GM21576 (cell line): ENCODE results near the gene ZBTB7B.

Experiments used
- ATAC-seq: cut with Tn5 transposase; IDR thresholded peaks from one replicate; pipeline ENCODE4 v1.9.1; 2021; ENCODE audit warnings: mild to moderate bottlenecking, moderate library complexity; ENCODE audit not compliant: unreplicated experiment

The ZBTB7B gene

DNA sequence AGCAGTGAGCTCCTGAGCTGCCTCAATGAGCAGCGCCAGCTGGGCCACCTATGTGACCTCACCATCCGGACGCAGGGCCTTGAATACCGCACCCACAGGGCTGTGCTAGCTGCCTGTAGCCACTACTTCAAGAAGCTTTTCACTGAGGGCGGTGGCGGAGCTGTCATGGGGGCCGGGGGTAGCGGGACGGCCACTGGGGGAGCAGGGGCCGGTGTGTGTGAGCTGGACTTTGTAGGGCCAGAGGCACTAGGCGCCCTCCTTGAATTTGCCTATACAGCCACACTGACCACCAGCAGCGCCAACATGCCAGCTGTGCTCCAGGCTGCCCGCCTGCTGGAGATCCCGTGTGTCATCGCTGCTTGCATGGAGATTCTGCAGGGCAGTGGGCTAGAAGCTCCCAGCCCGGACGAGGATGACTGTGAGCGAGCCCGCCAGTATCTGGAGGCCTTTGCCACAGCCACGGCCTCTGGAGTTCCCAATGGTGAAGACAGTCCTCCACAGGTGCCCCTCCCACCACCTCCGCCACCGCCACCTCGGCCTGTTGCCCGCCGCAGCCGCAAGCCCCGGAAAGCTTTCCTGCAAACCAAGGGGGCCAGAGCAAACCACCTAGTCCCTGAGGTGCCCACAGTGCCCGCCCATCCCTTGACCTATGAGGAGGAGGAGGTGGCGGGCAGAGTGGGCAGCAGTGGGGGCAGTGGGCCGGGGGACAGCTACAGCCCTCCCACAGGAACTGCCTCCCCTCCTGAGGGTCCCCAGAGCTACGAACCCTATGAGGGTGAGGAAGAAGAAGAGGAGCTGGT, 12.3 kb downstream of the ZBTB7B start:
- no peak for ATAC-seq

DNA sequence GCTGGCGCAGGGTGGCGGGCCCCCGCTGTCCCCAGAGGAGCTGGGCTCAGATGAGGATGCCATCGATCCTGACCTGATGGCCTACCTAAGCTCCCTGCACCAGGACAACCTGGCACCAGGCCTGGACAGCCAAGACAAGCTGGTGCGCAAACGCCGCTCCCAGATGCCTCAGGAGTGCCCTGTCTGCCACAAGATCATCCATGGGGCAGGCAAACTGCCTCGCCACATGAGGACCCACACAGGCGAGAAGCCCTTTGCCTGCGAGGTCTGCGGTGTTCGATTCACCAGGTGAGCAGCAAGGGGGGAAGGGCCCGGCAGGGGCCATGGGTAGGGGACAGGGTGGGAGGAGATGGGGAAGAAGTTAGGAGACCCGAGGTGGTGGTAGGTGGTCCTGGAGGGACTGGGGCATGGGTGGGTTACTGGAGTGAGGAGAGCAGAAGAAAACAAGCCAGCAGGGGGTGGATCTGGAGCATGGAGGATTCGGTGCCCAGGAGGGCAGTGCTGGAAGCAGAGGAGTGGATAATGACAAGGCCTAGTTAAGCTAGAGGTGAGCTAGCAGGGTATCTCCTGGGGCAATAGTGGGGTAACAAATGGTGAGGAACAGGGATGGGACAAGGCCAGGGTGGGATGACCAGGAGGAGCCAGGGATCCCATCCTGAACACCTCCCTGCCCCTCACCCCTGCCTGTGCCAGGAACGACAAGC, 13.1 kb downstream of the ZBTB7B start:
- ATAC-seq, result no peak

DNA sequence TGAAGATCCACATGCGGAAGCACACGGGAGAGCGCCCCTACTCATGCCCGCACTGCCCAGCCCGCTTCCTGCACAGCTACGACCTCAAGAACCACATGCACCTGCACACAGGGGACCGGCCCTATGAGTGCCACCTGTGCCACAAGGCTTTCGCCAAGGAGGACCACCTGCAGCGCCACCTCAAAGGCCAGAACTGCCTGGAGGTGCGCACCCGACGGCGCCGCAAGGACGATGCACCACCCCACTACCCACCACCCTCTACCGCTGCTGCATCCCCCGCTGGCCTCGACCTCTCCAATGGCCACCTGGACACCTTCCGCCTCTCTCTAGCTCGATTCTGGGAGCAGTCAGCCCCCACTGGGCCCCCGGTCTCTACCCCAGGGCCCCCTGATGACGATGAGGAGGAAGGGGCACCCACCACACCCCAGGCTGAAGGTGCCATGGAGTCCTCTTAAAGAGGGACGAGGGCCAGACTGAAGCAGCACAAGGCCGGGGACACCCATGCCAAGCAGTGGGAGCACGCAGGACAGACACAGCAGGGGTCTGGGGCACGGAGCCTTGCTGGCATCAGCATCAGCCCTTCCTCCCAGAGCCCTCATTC, 13.7 kb downstream of the ZBTB7B start:
- no peak for ATAC-seq

DNA sequence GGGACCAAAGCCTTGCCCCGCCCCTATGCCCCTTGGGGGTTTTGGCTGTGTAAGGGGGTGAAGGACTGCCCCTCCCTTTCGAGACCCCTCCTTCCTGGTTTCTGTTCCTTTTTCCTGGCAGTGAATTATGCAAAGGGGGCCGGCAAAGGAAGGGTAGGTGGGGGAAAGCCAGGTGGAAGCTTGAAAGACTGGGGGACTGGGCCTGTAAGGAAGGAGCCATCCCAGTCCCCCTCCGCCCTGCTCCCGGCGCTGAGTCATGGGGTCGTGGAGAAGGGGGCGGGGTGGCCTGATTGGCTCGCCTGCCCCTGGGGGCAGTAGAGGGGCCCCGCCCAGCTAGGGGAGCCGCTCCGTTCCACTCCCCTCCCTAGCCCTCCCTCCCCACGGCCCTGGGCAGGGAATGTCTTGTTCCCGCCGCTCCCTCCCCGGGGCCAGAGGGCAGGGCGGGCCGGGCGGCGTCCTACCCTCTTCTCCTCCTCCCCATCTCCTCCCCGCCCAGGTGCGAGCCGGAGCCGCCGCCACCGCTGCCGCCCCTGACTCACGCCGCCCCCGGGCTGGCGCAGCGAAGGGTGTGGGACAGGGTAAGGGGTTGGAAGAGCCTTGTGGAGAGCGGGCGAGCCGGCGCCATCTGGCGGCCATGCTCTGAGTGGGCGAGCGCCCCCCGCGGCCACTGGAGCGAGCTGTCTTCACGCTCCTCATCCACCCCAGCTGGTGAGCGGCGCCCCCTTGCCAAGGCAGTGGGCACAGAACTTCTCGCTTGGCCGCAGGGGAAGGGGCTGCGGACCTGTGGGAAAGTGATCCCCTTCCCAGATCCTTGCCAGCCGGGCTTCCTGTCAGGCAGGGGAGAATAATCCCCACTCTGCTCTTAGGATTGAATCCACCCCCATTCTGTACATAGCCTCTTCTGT, 14.7 kb downstream of the ZBTB7B start:
- ATAC-seq, result peak; percentile 52

DNA sequence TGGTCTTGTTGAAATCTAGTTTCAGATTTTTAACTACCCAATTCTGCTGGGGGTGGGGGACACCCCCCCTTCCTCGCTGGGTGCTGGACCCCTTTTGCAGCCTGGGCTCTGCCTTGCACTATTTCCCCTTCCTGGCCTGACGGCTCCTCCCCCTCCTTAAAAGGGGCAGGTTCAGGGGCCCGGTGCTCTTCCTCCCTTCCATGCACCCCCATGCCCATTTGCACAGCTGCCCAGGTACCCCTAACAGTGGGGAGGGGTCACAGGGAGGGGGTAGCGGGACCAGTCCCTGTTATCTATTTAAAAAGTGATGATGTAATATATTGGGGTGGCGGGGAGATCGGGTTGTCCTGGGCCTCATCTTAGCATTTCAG, 15.3 kb downstream of the ZBTB7B start:
- ATAC-seq, result no peak

DNA sequence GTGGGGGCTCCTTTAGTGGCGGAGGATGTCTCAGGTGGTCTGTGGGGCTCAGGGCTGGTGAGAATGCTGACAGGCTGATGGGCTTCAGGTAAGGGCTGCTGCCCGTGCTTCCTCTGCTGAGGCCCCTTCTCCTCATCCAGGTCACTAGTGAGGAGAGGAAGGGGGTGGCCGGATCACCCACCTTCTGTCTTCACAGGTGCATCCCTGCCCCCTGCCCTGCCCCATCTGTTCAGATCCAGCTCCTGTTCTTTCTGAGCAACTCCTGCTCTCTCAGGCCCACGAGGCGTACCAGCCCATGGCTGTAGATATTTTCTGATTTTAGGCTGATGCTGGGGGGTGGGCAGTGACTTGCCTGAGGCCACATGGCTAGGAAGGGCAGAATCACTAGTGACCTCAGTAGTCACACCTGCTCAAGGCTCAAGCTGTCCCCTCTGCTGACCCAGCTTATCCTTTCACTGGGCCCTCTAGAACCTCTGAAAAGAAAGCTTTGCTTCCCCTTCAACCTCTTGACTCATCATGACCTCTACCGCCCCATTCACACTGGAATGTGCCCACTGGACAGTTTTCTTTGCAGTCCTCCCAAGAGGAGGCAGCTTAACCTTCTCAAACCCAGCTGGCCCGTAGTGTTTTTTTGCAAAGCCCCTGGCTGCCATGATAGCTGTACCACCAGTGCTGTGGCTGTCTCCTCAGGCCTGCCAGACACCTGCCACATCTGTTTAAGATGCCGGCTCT, 16.2 kb downstream of the ZBTB7B start:
- no peak for ATAC-seq

DNA sequence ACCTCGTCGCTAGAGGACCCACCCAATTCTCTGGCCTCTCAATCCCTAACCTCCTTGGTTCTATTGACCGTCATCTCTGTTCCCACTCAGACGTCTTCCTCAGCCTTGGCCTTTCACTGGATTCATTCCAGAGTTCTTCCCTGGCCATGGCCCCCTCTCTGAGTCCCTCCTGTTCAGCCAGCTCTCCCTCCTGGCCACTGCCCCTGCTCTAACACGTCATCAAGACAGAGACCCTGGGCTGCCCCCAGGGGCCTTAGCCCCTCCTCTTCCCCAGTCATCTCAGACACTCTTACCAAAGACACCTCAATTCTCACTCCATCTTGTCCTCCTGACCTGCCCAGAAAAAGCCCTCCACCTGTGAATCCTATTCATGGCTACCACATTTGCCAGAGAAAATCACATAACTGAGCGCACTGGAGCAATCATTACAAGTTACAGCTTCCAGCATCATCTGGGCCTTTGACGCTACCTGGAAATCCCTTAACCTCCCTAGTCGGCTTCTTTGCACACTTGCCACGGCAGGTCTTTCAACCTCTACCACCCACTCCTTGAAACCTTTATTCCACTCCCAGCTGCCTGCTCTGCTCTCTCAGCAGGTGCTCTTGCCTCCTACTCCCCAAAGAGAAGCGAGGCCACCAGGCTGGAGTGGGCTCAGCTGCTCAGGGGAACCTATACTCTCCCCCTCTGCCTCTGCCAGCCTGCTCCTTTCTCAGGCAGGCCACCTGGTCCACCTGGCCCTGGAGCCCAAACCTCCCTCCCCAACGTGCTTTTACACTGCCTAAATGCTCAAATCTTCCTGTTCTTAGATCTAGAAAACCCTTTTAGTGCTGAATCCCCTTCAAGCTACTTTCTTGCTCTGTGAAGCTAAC, 17.0 kb downstream of the ZBTB7B start:
- ATAC-seq, result no peak

DNA sequence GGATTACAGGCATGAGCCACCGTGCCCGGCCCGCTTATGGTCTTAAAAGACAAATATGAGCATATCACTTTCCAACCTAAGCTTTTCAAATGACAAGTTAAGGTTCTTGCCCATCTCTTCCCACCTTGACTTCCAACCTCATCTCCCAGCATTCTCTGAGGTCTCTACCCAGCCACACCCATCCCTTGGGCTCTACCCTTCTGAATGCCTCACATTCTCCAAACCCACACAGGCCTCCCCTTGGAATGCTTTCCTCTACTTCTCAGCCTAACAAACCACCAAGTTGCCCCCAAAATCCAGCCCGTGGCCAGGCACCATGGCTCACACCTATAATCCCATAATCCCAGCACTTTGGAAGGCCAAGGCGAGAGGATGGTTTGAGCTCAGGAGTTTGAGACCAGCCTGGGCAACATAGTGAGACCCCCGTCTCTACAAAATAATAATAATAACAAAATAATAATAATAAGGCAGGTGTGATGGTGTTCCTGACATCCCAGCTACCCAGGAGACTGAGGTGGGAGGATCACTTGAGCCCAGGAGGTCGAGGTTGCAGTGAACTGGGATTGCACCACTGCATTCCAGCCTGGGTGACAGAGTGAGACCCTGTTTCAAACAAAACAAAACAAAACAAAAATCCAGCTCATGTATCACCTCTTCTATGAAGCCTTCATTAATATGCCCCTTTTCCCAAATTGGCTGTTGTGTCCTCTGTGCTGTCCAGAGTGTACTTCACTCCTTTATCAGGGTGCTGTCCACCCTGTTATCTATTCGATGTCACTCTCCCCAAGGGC, 19.7 kb downstream of the ZBTB7B start:
- ATAC-seq, result no peak

DNA sequence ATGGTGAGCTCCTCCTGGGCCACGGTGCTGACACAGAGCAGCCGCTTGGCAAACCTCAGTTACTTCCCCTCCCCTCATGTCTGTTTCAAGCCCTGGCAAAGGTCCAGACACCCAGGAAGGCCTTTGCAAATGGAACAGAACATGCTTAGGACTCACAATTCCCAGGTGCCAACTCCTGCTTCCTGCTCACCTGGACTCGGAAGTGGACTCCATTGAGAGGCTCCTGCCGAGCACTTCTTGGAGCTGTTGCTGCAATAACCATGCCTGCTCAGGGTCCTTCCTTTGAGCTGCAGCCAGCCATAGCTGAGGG, 20.3 kb downstream of the ZBTB7B start:
- ATAC-seq, result no peak

DNA sequence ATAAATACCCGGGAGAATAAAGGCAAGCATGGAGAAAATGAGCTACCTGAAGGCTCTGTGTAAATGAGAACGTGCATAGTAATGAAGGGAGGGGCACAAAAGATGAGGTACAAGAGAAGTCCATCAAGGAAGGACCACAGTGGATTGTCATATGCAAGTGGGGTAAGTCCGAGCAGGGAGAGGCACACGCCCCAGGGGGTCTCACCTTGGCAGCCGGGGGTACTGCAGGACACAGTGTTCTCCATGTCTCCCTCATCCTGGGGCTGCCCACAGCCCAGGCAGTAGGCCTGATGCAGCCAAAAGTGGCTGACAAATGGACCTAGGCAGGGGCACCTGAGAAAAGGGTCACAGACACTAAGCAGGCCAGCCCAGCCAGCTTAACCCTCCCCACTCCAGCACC, 21.0 kb downstream of the ZBTB7B start:
- ATAC-seq, result no peak

DNA sequence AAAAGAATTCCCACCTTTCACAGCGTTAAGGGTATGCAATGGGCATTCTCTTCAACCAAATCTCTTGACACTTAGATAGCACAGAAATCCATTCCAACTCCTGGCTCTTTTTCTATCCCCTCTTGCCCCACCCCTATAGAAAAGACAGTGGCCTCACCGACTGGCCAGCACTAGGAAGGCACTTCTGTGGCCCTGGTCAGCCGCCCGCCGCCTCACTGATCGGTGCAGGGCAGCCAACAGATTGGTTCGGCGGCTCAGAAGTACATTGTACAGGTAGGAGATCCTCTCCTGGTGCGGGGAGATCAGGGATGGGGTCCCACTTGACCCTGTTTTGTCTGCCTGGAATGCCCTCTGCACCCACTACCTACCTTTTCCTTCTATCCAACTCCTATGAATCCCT, 21.7 kb downstream of the ZBTB7B start:
- no peak for ATAC-seq

DNA sequence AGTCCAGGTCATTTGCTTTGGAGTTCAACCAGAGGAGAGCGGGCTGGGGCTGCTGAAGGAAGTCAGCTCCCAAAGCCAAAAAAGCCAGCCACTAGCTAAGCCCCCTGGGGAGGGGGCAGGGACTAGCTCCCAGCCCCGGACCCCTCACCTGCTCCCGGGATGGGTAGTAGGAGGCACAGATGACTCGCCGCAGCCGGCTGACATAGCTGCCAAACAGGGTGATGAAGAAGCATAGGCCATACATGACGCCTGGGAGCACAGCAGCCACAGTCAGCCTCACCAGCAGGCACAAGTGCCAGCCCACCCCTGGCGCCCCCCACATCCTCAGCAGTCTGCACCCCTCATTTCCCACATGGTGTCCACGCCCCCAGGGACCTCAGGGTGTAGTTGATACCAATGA, 23.6 kb downstream of the ZBTB7B start:
- ATAC-seq, result no peak

DNA sequence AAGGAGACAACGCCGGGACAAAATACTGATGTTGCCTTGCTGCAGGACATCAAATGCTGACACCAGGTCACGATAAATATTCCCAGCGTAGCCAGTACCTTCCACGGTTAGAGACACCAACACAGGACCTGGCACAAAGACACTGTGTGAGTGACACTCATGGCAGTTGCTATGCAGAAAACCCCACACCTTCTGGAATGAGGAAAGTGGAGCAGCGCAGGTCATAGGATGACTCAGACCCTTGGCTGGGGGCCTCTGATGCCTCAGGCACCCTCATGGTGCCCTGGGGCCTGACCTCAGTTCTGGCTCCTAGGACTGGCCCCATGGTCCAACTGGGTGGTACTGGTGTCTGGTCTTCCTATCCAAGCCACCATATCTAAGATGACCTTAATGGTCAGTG, 24.0 kb downstream of the ZBTB7B start:
- ATAC-seq, result no peak

DNA sequence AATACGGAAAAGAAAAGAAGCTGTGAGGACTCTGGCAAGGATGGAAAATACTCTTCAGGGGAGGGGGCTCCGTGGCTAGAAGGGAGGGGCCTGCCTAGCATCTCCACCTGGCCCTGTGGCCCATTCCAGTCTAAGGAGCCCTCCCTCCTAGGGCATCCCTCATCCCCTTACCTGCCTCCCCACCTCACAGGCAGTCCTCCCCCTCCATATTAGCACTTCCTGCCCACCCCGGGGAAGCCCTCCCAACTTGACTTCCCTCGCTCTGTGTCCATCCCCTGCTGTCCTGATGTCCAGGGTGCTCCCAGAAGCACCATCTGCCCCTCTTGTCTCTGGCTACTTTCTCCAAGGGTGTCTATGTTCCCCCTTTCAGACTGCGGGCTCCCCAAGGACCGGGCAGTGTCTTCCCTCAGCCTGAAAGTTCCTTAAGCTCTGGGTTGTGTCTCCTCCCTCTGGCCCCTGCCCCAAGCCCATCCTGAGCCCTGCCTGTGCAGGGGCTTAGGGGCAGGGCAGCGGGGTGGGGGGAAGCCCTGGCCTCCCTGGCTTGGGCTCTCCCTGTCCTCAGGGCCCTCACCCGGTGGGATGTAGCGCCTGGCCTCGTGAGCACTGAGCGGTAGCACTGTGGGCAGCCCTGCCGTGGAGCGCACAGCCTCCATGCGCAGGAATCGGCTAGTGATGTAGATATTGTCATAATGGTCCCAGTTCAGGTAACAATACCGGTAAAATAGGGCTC, 27.1 kb downstream of the ZBTB7B start:
- no peak for ATAC-seq

DNA sequence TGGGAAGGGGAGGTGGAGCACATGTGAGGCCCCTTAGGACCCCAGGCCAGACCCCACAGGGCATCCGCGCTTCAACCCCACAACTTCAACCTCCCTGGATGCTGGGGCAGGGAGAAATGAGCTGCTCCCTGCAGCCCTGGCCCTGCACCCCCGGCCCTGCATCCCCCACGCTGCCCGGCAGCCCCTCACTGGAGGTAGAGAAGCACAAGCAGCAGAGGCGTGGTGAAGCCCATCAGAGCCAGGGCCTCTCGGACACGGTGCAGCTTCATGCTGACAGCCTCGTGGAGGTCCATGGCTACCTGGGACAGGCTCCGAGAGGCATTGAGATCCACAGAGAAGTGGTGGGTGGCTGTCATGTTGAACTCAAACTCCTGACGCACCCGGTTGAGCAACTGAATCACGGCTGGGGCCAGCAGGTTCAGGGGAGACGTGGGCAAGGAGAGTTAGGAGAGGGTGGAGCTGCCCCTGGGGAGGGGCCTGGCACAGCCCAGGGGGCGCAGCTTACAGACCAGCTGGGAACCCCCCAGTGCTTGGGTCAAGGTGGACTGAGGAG, 27.7 kb downstream of the ZBTB7B start:
- no peak for ATAC-seq

DNA sequence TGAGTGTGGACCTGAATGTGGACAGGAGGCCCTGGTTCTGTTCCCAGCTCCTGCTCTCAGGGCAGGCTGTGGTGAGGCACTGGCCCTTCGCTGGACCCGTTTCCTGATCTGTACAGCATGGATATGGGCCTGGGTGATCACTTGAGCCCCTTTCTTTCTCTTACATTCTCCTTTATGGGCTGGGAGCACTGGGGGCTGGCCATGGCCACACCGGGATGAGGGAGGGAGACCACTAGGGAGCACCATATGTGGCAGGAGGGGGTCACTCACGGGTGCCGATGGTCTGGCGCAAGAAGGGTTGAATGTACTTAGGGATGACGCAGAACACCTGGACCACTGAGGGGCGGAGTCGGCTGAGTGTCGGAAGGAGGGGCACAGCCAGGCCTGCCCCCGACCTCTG, 28.3 kb downstream of the ZBTB7B start:
- no peak for ATAC-seq

DNA sequence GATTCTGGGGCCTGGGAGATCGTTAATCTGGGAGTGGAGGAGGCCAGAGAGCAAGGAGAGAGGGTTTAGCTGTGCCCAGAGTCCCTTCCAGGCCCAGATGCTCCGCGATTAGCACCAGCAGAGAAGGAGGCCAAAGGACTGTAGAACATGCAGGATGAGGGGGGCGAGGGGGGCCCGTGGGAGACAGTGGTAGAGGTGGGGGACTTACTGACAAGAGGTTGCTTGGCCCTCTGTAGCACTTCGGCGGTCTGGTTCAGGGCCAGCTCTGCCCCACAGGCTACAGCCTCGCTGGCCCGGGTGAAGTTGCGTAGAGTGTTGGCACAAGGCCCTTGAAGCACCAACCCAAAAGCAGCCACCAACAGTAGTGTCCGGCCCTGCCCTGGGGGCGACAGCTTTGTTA, 30.3 kb downstream of the ZBTB7B start:
- no peak for ATAC-seq

DNA sequence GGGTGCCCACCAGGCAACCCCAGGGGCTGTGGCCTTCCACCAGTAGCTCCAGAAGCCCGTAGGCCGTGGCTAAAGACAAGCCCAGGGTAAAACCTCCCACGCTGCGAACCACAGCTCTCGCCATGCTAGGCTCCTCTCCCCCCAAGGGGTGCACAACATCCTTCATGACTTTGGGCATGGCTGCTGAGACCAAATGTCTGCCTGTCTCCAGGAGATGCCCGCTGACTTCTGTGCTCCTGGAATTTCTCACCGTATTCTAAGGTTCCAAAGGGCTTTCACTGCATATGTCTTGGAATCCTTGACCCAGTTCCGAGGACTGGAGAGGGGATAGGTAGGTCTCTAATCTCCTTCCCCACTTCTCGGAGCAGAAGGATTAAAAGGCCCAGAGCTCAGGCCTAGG, 30.9 kb downstream of the ZBTB7B start, which contains the start of the genes DCST1 and DCST2:
Gene DCST1 (plus strand): TSS at position 301 of the 400 bp plus-strand sequence. CDS start 213 bp downstream, outside the sequence.
Gene DCST2 (minus strand): TSS at position 258 of the 400 bp plus-strand sequence. CDS start 80 bp downstream, at position 178.
- no peak for ATAC-seq
